GM21825 (cell line): ENCODE results near the gene SMOC1.

Source experiments
- ATAC-seq: cut with Tn5 transposase; IDR thresholded peaks from one replicate; pipeline ENCODE4 v1.9.1; 2021; ENCODE audit warnings: mild to moderate bottlenecking, moderate library complexity; ENCODE audit not compliant: unreplicated experiment

SMOC1 gene

GRCh38 chr14:69879175-69880043 lies at the start of gene SMOC1:
Gene SMOC1, plus strand, starts transcription at chr14:69879416. Its CDS starts 263 bp downstream, at chr14:69879679.
- no peak for ATAC-seq

GRCh38 chr14:69838881-69839416 lies 40.3 kb upstream of the SMOC1 start:
- ATAC-seq, result no peak

GRCh38 chr14:69839661-69840060 lies 39.6 kb upstream of the SMOC1 start:
- ATAC-seq, result no peak

GRCh38 chr14:69841656-69842055 lies 37.6 kb upstream of the SMOC1 start:
- no peak for ATAC-seq

GRCh38 chr14:69842686-69843420 lies 36.4 kb upstream of the SMOC1 start:
- ATAC-seq, result no peak

- ATAC-seq, result no peak
Observed at GRCh38 chr14:69844171-69844570, 35.0 kb upstream of the SMOC1 start.

- no peak for ATAC-seq
Observed at GRCh38 chr14:69845050-69845581, 34.1 kb upstream of the SMOC1 start.

GRCh38 chr14:69845787-69846186 lies 33.4 kb upstream of the SMOC1 start:
- no peak for ATAC-seq

GRCh38 chr14:69848156-69848555 lies 31.1 kb upstream of the SMOC1 start:
- ATAC-seq, result no peak

GRCh38 chr14:69848903-69849391 lies 30.3 kb upstream of the SMOC1 start:
- no peak for ATAC-seq

- no peak for ATAC-seq
Observed at GRCh38 chr14:69850086-69850735, 29.0 kb upstream of the SMOC1 start.

- ATAC-seq, result no peak
Observed at GRCh38 chr14:69850736-69851112, 28.5 kb upstream of the SMOC1 start.

- no peak for ATAC-seq
Observed at GRCh38 chr14:69852531-69853321, 26.5 kb upstream of the SMOC1 start.

GRCh38 chr14:69853774-69854173 lies 25.4 kb upstream of the SMOC1 start:
- ATAC-seq, result no peak

- no peak for ATAC-seq
Observed at GRCh38 chr14:69854598-69854997, 24.6 kb upstream of the SMOC1 start.

- ATAC-seq, result no peak
Observed at GRCh38 chr14:69855180-69855832, 23.9 kb upstream of the SMOC1 start.

GRCh38 chr14:69858801-69859200 lies 20.4 kb upstream of the SMOC1 start:
- no peak for ATAC-seq

GRCh38 chr14:69859591-69859990 lies 19.6 kb upstream of the SMOC1 start:
- ATAC-seq, result no peak

- no peak for ATAC-seq
Observed at GRCh38 chr14:69860221-69860620, 19.0 kb upstream of the SMOC1 start.
